ENCODE results near the gene SPECC1L.
A peak's percentile ranks its signal among the peaks of the same experiment; 100 is the strongest.
"Not testable (repeated sequence)": the region's sequence is repeated elsewhere in the genome, so short reads cannot be mapped to it uniquely, and the experiment has no call there.

The SPECC1L gene

GRCh38 chr22:24274696-24275405 is 4.2 kb downstream of the SPECC1L start:
- peak; percentile 19; the same call in 1 of the 2 replicates for TF ChIP-seq CTCF (conservative IDR thresholded peaks at IDR 0.05; ENCODE audit: low read depth)
- CTCF ChIA-PET; DNase-seq (ENCODE audit: low spot score); POLR2A ChIA-PET (ENCODE audit: low non-redundant PET): not testable (repeated sequence)
- peak overlapping the region; percentile 49 for H3K27ac ChIP-seq

- POLR2A ChIA-PET (ENCODE audit: low non-redundant PET); CTCF ChIA-PET; DNase-seq (ENCODE audit: low spot score); H3K27ac ChIP-seq: not testable (repeated sequence)
Observed at GRCh38 chr22:24280363-24280762, 9.7 kb downstream of the SPECC1L start.

GRCh38 chr22:24282401-24282800 is 11.8 kb downstream of the SPECC1L start:
- H3K27ac ChIP-seq, result no peak overlapping the region
- POLR2A ChIA-PET (ENCODE audit: low non-redundant PET), result no interaction called here
- DNase-seq (ENCODE audit: low spot score), result no peak
- CTCF ChIA-PET, result no interaction called here
- no peak for TF ChIP-seq CTCF (conservative IDR thresholded peaks at IDR 0.05; ENCODE audit: low read depth)

GRCh38 chr22:24284747-24285203 is 14.1 kb downstream of the SPECC1L start:
- POLR2A ChIA-PET (ENCODE audit: low non-redundant PET), result no interaction called here
- H3K27ac ChIP-seq, result no peak overlapping the region

GRCh38 chr22:24285245-24285644 is 14.6 kb downstream of the SPECC1L start:
- ChIA-PET POLR2A (ENCODE audit: low non-redundant PET) (no interaction called here), CTCF (no interaction called here)
- no peak overlapping the region for H3K27ac ChIP-seq
- TF ChIP-seq CTCF (conservative IDR thresholded peaks at IDR 0.05; ENCODE audit: low read depth), result no peak
- no peak for DNase-seq (ENCODE audit: low spot score)

More at GRCh38 chr22:24284747-24285203, 14.1 kb downstream of the SPECC1L start:
- DNase-seq (ENCODE audit: low spot score), result no peak
- TF ChIP-seq CTCF (conservative IDR thresholded peaks at IDR 0.05; ENCODE audit: low read depth), result no peak
- CTCF ChIA-PET, result no interaction called here

GRCh38 chr22:24287212-24287611 is 16.6 kb downstream of the SPECC1L start:
- H3K27ac ChIP-seq; POLR2A ChIA-PET (ENCODE audit: low non-redundant PET); CTCF ChIA-PET; DNase-seq (ENCODE audit: low spot score): not testable (repeated sequence)

- DNase-seq (ENCODE audit: low spot score); CTCF ChIA-PET; H3K27ac ChIP-seq; POLR2A ChIA-PET (ENCODE audit: low non-redundant PET): not testable (repeated sequence)
Observed at GRCh38 chr22:24287801-24288200, 17.2 kb downstream of the SPECC1L start.

GRCh38 chr22:24289114-24289513 is 18.5 kb downstream of the SPECC1L start:
- POLR2A ChIA-PET (ENCODE audit: low non-redundant PET), result no interaction called here

More at GRCh38 chr22:24289114-24289513, 18.5 kb downstream of the SPECC1L start:
- no peak overlapping the region for H3K27ac ChIP-seq
- no peak for TF ChIP-seq CTCF (conservative IDR thresholded peaks at IDR 0.05; ENCODE audit: low read depth)
- CTCF ChIA-PET, result no interaction called here
- no peak for DNase-seq (ENCODE audit: low spot score)

Measured in RWPE1 (cell line).